ENCODE measurements around the gene PHF12.

The PHF12 gene

GRCh38 chr17:28867276-28867675 is 84.0 kb downstream of the PHF12 start:
- Mint-ChIP-seq H3K4me1 (ENCODE audit: low read depth) (peaks cover 20% of the 10 kb centered on the region), H3K27ac (no peak overlapping the region), H3K9me3 (no peaks in the 10 kb centered on the region), H3K36me3 (ENCODE audit: low read depth) (no peaks in the 10 kb centered on the region), H3K27me3 (no peaks in the 10 kb centered on the region), H3K4me3 (no peak overlapping the region)

- Mint-ChIP-seq H3K9me3 (no peaks in the 10 kb centered on the region), H3K36me3 (ENCODE audit: low read depth) (peaks cover 6% of the 10 kb centered on the region), H3K4me1 (ENCODE audit: low read depth) (peaks cover 12% of the 10 kb centered on the region), H3K27me3 (no peaks in the 10 kb centered on the region), H3K4me3 (no peak overlapping the region), H3K27ac (no peak overlapping the region)
Observed at GRCh38 chr17:28865946-28866752, 85.2 kb downstream of the PHF12 start.

- Mint-ChIP-seq H3K27me3 (no peaks in the 10 kb centered on the region), H3K4me1 (ENCODE audit: low read depth) (peaks cover 8% of the 10 kb centered on the region), H3K9me3 (no peaks in the 10 kb centered on the region), H3K27ac (no peak overlapping the region), H3K4me3 (no peak overlapping the region), H3K36me3 (ENCODE audit: low read depth) (peaks cover 10% of the 10 kb centered on the region)
Observed at GRCh38 chr17:28864991-28865849, 86.1 kb downstream of the PHF12 start.

GRCh38 chr17:28863953-28864352 is 87.4 kb downstream of the PHF12 start:
- Mint-ChIP-seq H3K4me1 (ENCODE audit: low read depth) (peaks cover 8% of the 10 kb centered on the region), H3K36me3 (ENCODE audit: low read depth) (peaks cover 15% of the 10 kb centered on the region), H3K27me3 (no peaks in the 10 kb centered on the region), H3K4me3 (no peak overlapping the region), H3K27ac (no peak overlapping the region), H3K9me3 (no peaks in the 10 kb centered on the region)

GRCh38 chr17:28862561-28862960 is 88.8 kb downstream of the PHF12 start:
- Mint-ChIP-seq H3K9me3 (no peaks in the 10 kb centered on the region), H3K27me3 (no peaks in the 10 kb centered on the region), H3K27ac (no peak overlapping the region), H3K4me3 (no peak overlapping the region), H3K36me3 (ENCODE audit: low read depth) (peaks cover 29% of the 10 kb centered on the region), H3K4me1 (ENCODE audit: low read depth) (peaks cover 18% of the 10 kb centered on the region)

- Mint-ChIP-seq H3K27ac (no peak overlapping the region), H3K9me3 (no peaks in the 10 kb centered on the region), H3K27me3 (no peaks in the 10 kb centered on the region), H3K4me3 (no peak overlapping the region), H3K4me1 (ENCODE audit: low read depth) (peaks cover 26% of the 10 kb centered on the region), H3K36me3 (ENCODE audit: low read depth) (peaks cover 29% of the 10 kb centered on the region)
Observed at GRCh38 chr17:28861393-28862203, 89.7 kb downstream of the PHF12 start.

GRCh38 chr17:28860363-28860808 is 90.9 kb downstream of the PHF12 start:
- Mint-ChIP-seq H3K27me3 (no peaks in the 10 kb centered on the region), H3K4me3 (no peak overlapping the region), H3K4me1 (ENCODE audit: low read depth) (peaks cover 28% of the 10 kb centered on the region), H3K27ac (no peak overlapping the region), H3K9me3 (no peaks in the 10 kb centered on the region), H3K36me3 (ENCODE audit: low read depth) (peaks cover 33% of the 10 kb centered on the region)

GRCh38 chr17:28858801-28859355 is 92.4 kb downstream of the PHF12 start:
- H3K4me1 Mint-ChIP-seq (ENCODE audit: low read depth): peaks cover 28% of the 10 kb centered on the region
- peaks cover 33% of the 10 kb centered on the region for H3K36me3 Mint-ChIP-seq (ENCODE audit: low read depth)
- H3K4me3 Mint-ChIP-seq: no peak overlapping the region
- peak overlapping the region; percentile 86 for H3K27ac Mint-ChIP-seq
- no peaks in the 10 kb centered on the region for H3K27me3 Mint-ChIP-seq
- H3K9me3 Mint-ChIP-seq: no peaks in the 10 kb centered on the region

GRCh38 chr17:28857905-28858800 is 93.2 kb downstream of the PHF12 start:
- Mint-ChIP-seq H3K27ac (peak overlapping the region; percentile 86), H3K36me3 (ENCODE audit: low read depth) (peaks cover 33% of the 10 kb centered on the region), H3K4me3 (peak overlapping the region; percentile 21), H3K27me3 (no peaks in the 10 kb centered on the region), H3K4me1 (ENCODE audit: low read depth) (peaks cover 31% of the 10 kb centered on the region), H3K9me3 (no peaks in the 10 kb centered on the region)

- H3K36me3 Mint-ChIP-seq (ENCODE audit: low read depth): peaks cover 26% of the 10 kb centered on the region
- no peaks in the 10 kb centered on the region for H3K9me3 Mint-ChIP-seq
- no peaks in the 10 kb centered on the region for H3K27me3 Mint-ChIP-seq
- peaks cover 31% of the 10 kb centered on the region for H3K4me1 Mint-ChIP-seq (ENCODE audit: low read depth)
- peak overlapping the region; percentile 88 for H3K4me3 Mint-ChIP-seq
- peak overlapping the region; percentile 94 for H3K27ac Mint-ChIP-seq
Observed at GRCh38 chr17:28856028-28856574, 95.2 kb downstream of the PHF12 start.

- Mint-ChIP-seq H3K27me3 (no peaks in the 10 kb centered on the region), H3K4me1 (ENCODE audit: low read depth) (peaks cover 31% of the 10 kb centered on the region), H3K36me3 (ENCODE audit: low read depth) (peaks cover 23% of the 10 kb centered on the region), H3K9me3 (no peaks in the 10 kb centered on the region), H3K27ac (peak overlapping the region; percentile 94), H3K4me3 (peak overlapping the region; percentile 88)
Observed at GRCh38 chr17:28855336-28855679, 96.0 kb downstream of the PHF12 start.
